Measurements from ENCODE around the gene CARD11.

Gene CARD11

GRCh38 chr7:2940466-2940865 lies 103.2 kb downstream of the CARD11 start:
- no peak for DNase-seq (ENCODE audit: low read depth)

GRCh38 chr7:2939193-2939885 lies 104.3 kb downstream of the CARD11 start:
- DNase-seq (ENCODE audit: low read depth), result peak; percentile 15

- no peak for DNase-seq (ENCODE audit: low read depth)
These were observed 105.0 kb downstream of the CARD11 start for GRCh38 chr7:2938514-2939192.

- DNase-seq (ENCODE audit: low read depth), result no peak
These were observed 105.8 kb downstream of the CARD11 start for GRCh38 chr7:2937701-2938513.

GRCh38 chr7:2936891-2937580 lies 106.6 kb downstream of the CARD11 start:
- DNase-seq (ENCODE audit: low read depth), result no peak

- no peak for DNase-seq (ENCODE audit: low read depth)
These were observed 107.4 kb downstream of the CARD11 start for GRCh38 chr7:2936301-2936700.

GRCh38 chr7:2934984-2935740 lies 108.5 kb downstream of the CARD11 start:
- no peak for DNase-seq (ENCODE audit: low read depth)

- DNase-seq (ENCODE audit: low read depth), result peak; percentile 65
These were observed 109.4 kb downstream of the CARD11 start for GRCh38 chr7:2934211-2934731.

GRCh38 chr7:2932402-2933251 lies 111.0 kb downstream of the CARD11 start:
- DNase-seq (ENCODE audit: low read depth), result no peak

- DNase-seq (ENCODE audit: low read depth), result no peak
These were observed 112.6 kb downstream of the CARD11 start for GRCh38 chr7:2931034-2931415.

- no peak for DNase-seq (ENCODE audit: low read depth)
These were observed 113.2 kb downstream of the CARD11 start for GRCh38 chr7:2930310-2931033.

- DNase-seq (ENCODE audit: low read depth), result no peak
These were observed 114.1 kb downstream of the CARD11 start for GRCh38 chr7:2929321-2930201.

- DNase-seq (ENCODE audit: low read depth), result no peak
These were observed 114.9 kb downstream of the CARD11 start for GRCh38 chr7:2928613-2929311.

- DNase-seq (ENCODE audit: low read depth), result no peak
These were observed 115.4 kb downstream of the CARD11 start for GRCh38 chr7:2928256-2928612.

GRCh38 chr7:2927592-2927991 lies 116.1 kb downstream of the CARD11 start:
- no peak for DNase-seq (ENCODE audit: low read depth)

GRCh38 chr7:2926896-2927405 lies 116.7 kb downstream of the CARD11 start:
- DNase-seq (ENCODE audit: low read depth), result no peak

GRCh38 chr7:2926120-2926895 lies 117.4 kb downstream of the CARD11 start:
- no peak for DNase-seq (ENCODE audit: low read depth)
